Measurements from ENCODE around the gene KCNMA1.

KCNMA1 gene

GRCh38 chr10:77011874-77012811 is 625.5 kb downstream of the KCNMA1 start:
- in situ Hi-C loops (cut with MboI; ENCODE audit: low pct_unique_long_range_greater_than_20kb, low sequenced_read_pairs) = no loop called here
- DNase-seq = no peak

GRCh38 chr10:77010430-77010829 is 627.2 kb downstream of the KCNMA1 start:
- in situ Hi-C loops (cut with MboI; ENCODE audit: low pct_unique_long_range_greater_than_20kb, low sequenced_read_pairs) = no loop called here
- no peak for DNase-seq

GRCh38 chr10:77007834-77008233 is 629.8 kb downstream of the KCNMA1 start:
- in situ Hi-C loops (cut with MboI; ENCODE audit: low pct_unique_long_range_greater_than_20kb, low sequenced_read_pairs) = no loop called here

GRCh38 chr10:77006836-77007511 is 630.6 kb downstream of the KCNMA1 start:
- DNase-seq = no peak
- in situ Hi-C loops (cut with MboI; ENCODE audit: low pct_unique_long_range_greater_than_20kb, low sequenced_read_pairs) = no loop called here

More at GRCh38 chr10:77007834-77008233, 629.8 kb downstream of the KCNMA1 start:
- DNase-seq = no peak

GRCh38 chr10:77005871-77006270 is 631.7 kb downstream of the KCNMA1 start:
- in situ Hi-C loops (cut with MboI; ENCODE audit: low pct_unique_long_range_greater_than_20kb, low sequenced_read_pairs) = no loop called here
- no peak for DNase-seq

- DNase-seq = peak; percentile 29
- in situ Hi-C loops (cut with MboI; ENCODE audit: low pct_unique_long_range_greater_than_20kb, low sequenced_read_pairs) = no loop called here
Measured at GRCh38 chr10:77004917-77005564, 632.6 kb downstream of the KCNMA1 start.

- in situ Hi-C loops (cut with MboI; ENCODE audit: low pct_unique_long_range_greater_than_20kb, low sequenced_read_pairs) = no loop called here
- DNase-seq = no peak
Measured at GRCh38 chr10:77002872-77003271, 634.7 kb downstream of the KCNMA1 start.

GRCh38 chr10:77001206-77001605 is 636.4 kb downstream of the KCNMA1 start:
- no peak for DNase-seq
- in situ Hi-C loops (cut with MboI; ENCODE audit: low pct_unique_long_range_greater_than_20kb, low sequenced_read_pairs) = no loop called here

- in situ Hi-C loops (cut with MboI; ENCODE audit: low pct_unique_long_range_greater_than_20kb, low sequenced_read_pairs) = no loop called here
- DNase-seq = no peak
Measured at GRCh38 chr10:76998451-76998850, 639.2 kb downstream of the KCNMA1 start.

- no peak for DNase-seq
- in situ Hi-C loops (cut with MboI; ENCODE audit: low pct_unique_long_range_greater_than_20kb, low sequenced_read_pairs) = no loop called here
Measured at GRCh38 chr10:76997631-76998030, 640.0 kb downstream of the KCNMA1 start.

GRCh38 chr10:76995023-76995422 is 642.6 kb downstream of the KCNMA1 start:
- in situ Hi-C loops (cut with MboI; ENCODE audit: low pct_unique_long_range_greater_than_20kb, low sequenced_read_pairs) = no loop called here
- no peak for DNase-seq

- no peak for DNase-seq
- in situ Hi-C loops (cut with MboI; ENCODE audit: low pct_unique_long_range_greater_than_20kb, low sequenced_read_pairs) = no loop called here
Measured at GRCh38 chr10:76993213-76993612, 644.4 kb downstream of the KCNMA1 start.

GRCh38 chr10:76992467-76992866 is 645.1 kb downstream of the KCNMA1 start:
- in situ Hi-C loops (cut with MboI; ENCODE audit: low pct_unique_long_range_greater_than_20kb, low sequenced_read_pairs) = no loop called here
- no peak for DNase-seq

GRCh38 chr10:76991621-76992020 is 646.0 kb downstream of the KCNMA1 start:
- in situ Hi-C loops (cut with MboI; ENCODE audit: low pct_unique_long_range_greater_than_20kb, low sequenced_read_pairs) = no loop called here
- DNase-seq = no peak

GRCh38 chr10:76990561-76990960 is 647.0 kb downstream of the KCNMA1 start:
- DNase-seq = no peak
- in situ Hi-C loops (cut with MboI; ENCODE audit: low pct_unique_long_range_greater_than_20kb, low sequenced_read_pairs) = no loop called here

GRCh38 chr10:76984559-76985443 is 652.8 kb downstream of the KCNMA1 start:
- in situ Hi-C loops (cut with MboI; ENCODE audit: low pct_unique_long_range_greater_than_20kb, low sequenced_read_pairs) = no loop called here
- DNase-seq = peak; percentile 64

- in situ Hi-C loops (cut with MboI; ENCODE audit: low pct_unique_long_range_greater_than_20kb, low sequenced_read_pairs) = no loop called here
- no peak for DNase-seq
Measured at GRCh38 chr10:76983624-76984023, 654.0 kb downstream of the KCNMA1 start.

- in situ Hi-C loops (cut with MboI; ENCODE audit: low pct_unique_long_range_greater_than_20kb, low sequenced_read_pairs) = no loop called here
- DNase-seq = no peak
Measured at GRCh38 chr10:76982671-76983070, 654.9 kb downstream of the KCNMA1 start.

- DNase-seq = no peak
- in situ Hi-C loops (cut with MboI; ENCODE audit: low pct_unique_long_range_greater_than_20kb, low sequenced_read_pairs) = no loop called here
Measured at GRCh38 chr10:76981251-76981650, 656.4 kb downstream of the KCNMA1 start.
